ENCODE measurements around the gene PRR16. TPM values are rescaled to one million over a fixed set of nuclear protein-coding genes. Genes with fewer than 3 reads are reported as not detected.

PRR16 gene
- total RNA-seq, 1 experiment from 2014 or later: 0.42 TPM

GRCh38 chr5:120657104-120657503 lies 193.0 kb downstream of the PRR16 start:
- no peak for ATAC-seq
- Mint-ChIP-seq H3K9me3 (peaks cover 1% of the 10 kb centered on the region), H3K4me1 (peaks cover 54% of the 10 kb centered on the region), H3K27me3 (ENCODE audit: low read depth) (no peaks in the 10 kb centered on the region), H3K36me3 (no peaks in the 10 kb centered on the region), H3K27ac (no peak overlapping the region), H3K4me3 (no peak overlapping the region)
- ChIA-PET CTCF (interaction anchor here (0.6 to 1.6 kb wide), 6 partner anchors 9 to 147 kb away, joined by 3 to 7 read pairs (median 4); no protein-coding TSS in a partner anchor), POLR2A (no interaction called here)
- DNase-seq (ENCODE audit: low spot score): no peak
- TF ChIP-seq EMX1 (CRISPR knock-in tag; IDR thresholded peaks at IDR 0.05) (no peak), ATF3 (CRISPR knock-in tag; conservative IDR thresholded peaks at IDR 0.05) (no peak), NFATC4 (CRISPR knock-in tag; IDR thresholded peaks at IDR 0.05) (no peak), SMAD4 (CRISPR knock-in tag; IDR thresholded peaks at IDR 0.05) (no peak), PREB (CRISPR knock-in tag; IDR thresholded peaks at IDR 0.05; ENCODE audit: borderline replicate concordance) (no peak), ZNF138 (CRISPR knock-in tag; conservative IDR thresholded peaks at IDR 0.05) (no peak), ZNF232 (CRISPR knock-in tag; IDR thresholded peaks at IDR 0.05) (no peak), ELF4 (CRISPR knock-in tag; IDR thresholded peaks at IDR 0.05; ENCODE audit: low read depth) (no peak), ZNF396 (CRISPR knock-in tag; IDR thresholded peaks at IDR 0.05; ENCODE audit: borderline replicate concordance) (no peak), ZNF263 (CRISPR knock-in tag; IDR thresholded peaks at IDR 0.05; ENCODE audit: low read depth) (no peak)
- TF ChIP-seq, protein P1, sequence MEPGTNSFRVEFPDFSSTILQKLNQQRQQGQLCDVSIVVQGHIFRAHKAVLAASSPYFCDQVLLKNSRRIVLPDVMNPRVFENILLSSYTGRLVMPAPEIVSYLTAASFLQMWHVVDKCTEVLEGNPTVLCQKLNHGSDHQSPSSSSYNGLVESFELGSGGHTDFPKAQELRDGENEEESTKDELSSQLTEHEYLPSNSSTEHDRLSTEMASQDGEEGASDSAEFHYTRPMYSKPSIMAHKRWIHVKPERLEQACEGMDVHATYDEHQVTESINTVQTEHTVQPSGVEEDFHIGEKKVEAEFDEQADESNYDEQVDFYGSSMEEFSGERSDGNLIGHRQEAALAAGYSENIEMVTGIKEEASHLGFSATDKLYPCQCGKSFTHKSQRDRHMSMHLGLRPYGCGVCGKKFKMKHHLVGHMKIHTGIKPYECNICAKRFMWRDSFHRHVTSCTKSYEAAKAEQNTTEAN (CRISPR knock-in tag; IDR thresholded peaks at IDR 0.05): no peak
- TF ChIP-seq, protein P2, sequence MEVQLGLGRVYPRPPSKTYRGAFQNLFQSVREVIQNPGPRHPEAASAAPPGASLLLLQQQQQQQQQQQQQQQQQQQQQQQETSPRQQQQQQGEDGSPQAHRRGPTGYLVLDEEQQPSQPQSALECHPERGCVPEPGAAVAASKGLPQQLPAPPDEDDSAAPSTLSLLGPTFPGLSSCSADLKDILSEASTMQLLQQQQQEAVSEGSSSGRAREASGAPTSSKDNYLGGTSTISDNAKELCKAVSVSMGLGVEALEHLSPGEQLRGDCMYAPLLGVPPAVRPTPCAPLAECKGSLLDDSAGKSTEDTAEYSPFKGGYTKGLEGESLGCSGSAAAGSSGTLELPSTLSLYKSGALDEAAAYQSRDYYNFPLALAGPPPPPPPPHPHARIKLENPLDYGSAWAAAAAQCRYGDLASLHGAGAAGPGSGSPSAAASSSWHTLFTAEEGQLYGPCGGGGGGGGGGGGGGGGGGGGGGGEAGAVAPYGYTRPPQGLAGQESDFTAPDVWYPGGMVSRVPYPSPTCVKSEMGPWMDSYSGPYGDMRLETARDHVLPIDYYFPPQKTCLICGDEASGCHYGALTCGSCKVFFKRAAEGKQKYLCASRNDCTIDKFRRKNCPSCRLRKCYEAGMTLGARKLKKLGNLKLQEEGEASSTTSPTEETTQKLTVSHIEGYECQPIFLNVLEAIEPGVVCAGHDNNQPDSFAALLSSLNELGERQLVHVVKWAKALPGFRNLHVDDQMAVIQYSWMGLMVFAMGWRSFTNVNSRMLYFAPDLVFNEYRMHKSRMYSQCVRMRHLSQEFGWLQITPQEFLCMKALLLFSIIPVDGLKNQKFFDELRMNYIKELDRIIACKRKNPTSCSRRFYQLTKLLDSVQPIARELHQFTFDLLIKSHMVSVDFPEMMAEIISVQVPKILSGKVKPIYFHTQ (CRISPR knock-in tag; IDR thresholded peaks at IDR 0.05): no peak
- TF ChIP-seq, protein P3, sequence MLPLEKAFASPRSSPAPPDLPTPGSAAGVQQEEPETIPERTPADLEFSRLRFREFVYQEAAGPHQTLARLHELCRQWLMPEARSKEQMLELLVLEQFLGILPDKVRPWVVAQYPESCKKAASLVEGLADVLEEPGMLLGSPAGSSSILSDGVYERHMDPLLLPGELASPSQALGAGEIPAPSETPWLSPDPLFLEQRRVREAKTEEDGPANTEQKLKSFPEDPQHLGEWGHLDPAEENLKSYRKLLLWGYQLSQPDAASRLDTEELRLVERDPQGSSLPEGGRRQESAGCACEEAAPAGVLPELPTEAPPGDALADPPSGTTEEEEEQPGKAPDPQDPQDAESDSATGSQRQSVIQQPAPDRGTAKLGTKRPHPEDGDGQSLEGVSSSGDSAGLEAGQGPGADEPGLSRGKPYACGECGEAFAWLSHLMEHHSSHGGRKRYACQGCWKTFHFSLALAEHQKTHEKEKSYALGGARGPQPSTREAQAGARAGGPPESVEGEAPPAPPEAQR (CRISPR knock-in tag; IDR thresholded peaks at IDR 0.05): no peak

DNA sequence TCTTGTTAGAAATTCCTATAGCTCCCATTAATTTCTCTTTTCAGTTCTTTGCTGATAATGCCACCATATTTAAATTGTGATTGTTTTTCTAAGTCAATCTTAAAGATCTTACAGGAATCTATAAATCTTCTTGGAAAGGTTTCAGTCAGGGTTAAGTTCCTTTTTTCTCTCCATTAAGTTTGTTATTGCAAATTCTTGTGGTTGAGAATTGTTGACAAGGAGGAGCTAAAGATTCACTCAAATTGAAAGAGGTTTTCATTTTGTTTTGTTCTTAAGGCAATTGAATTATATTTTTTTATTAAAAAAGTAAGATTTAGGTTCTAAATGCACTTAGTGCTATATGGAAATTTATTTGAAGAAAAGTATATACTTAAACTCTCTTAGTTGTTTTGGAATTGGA lies 213.4 kb downstream of the PRR16 start:
- Mint-ChIP-seq H3K27me3 (ENCODE audit: low read depth) (no peaks in the 10 kb centered on the region; the same call in 1 of the 2 replicates), H3K36me3 (no peaks in the 10 kb centered on the region), H3K9me3 (no peaks in the 10 kb centered on the region), H3K4me1 (peaks cover 6% of the 10 kb centered on the region), H3K4me3 (no peak overlapping the region), H3K27ac (no peak overlapping the region)
- ChIA-PET POLR2A (no interaction called here), CTCF (interaction anchor here (0.8 kb wide), 1 partner anchor 8 kb away, joined by 5 read pairs; no protein-coding TSS in a partner anchor)
- DNase-seq (ENCODE audit: low spot score) (no peak), ATAC-seq (no peak)
- TF ChIP-seq, protein P3 (CRISPR knock-in tag; IDR thresholded peaks at IDR 0.05): no peak
- no peak for TF ChIP-seq ZNF671 (CRISPR knock-in tag; IDR thresholded peaks at IDR 0.05)
- TF ChIP-seq, protein P4, sequence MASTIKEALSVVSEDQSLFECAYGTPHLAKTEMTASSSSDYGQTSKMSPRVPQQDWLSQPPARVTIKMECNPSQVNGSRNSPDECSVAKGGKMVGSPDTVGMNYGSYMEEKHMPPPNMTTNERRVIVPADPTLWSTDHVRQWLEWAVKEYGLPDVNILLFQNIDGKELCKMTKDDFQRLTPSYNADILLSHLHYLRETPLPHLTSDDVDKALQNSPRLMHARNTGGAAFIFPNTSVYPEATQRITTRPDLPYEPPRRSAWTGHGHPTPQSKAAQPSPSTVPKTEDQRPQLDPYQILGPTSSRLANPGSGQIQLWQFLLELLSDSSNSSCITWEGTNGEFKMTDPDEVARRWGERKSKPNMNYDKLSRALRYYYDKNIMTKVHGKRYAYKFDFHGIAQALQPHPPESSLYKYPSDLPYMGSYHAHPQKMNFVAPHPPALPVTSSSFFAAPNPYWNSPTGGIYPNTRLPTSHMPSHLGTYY (CRISPR knock-in tag; IDR thresholded peaks at IDR 0.05): no peak
- no peak for TF ChIP-seq NFE2L1 (CRISPR knock-in tag; IDR thresholded peaks at IDR 0.05)
- no peak for TF ChIP-seq PREB (CRISPR knock-in tag; IDR thresholded peaks at IDR 0.05; ENCODE audit: borderline replicate concordance)
- no peak for TF ChIP-seq ZNF219 (CRISPR knock-in tag; IDR thresholded peaks at IDR 0.05; ENCODE audit: borderline replicate concordance)

Data from WTC11 (cell line).